ENCODE measurements around the gene LMTK2. TPM values are rescaled to one million over a fixed set of nuclear protein-coding genes. Genes with fewer than 3 reads are reported as not detected.

LMTK2 gene
- total and polyA plus RNA-seq, 2 experiments from 2014 or later: 6.1 to 30.8 TPM

GRCh38 chr7:98163269-98163668 is 56.6 kb downstream of the LMTK2 start:
- no peak overlapping the region for H3K4me3 Mint-ChIP-seq
- Histone ChIP-seq H3K4me2 (no peak overlapping the region), H2AFZ (no peak overlapping the region), H3K27me3 (ENCODE audit: insufficient read depth) (no peaks in the 10 kb centered on the region), H4K20me1 (replicated peaks; ENCODE audit: insufficient read depth) (peaks cover 19% of the 10 kb centered on the region; the same call in 1 of the 2 replicates), H3K4me3 (no peak overlapping the region), H3K27ac (ENCODE audit: low read depth) (0 out of 2 replicates have a peak overlapping the region, but pooled peaks have one; percentile 50), H3K9me2 (ENCODE audit: insufficient read depth) (no peaks in the 10 kb centered on the region), H3K79me2 (replicated peaks; ENCODE audit: insufficient read depth) (peaks cover 8% of the 10 kb centered on the region), H3K36me3 (ENCODE audit: insufficient read depth) (peaks cover 5% of the 10 kb centered on the region), H3K4me1 (ENCODE audit: insufficient read depth) (no peaks in the 10 kb centered on the region; the same call in none of the 2 replicates), H3F3A (replicated peaks; ENCODE audit: low read depth) (0 out of 2 replicates have a peak, but pooled peaks cover 2% of the 10 kb centered on the region)
- peaks cover 3% of the 10 kb centered on the region for H3K27me3 Mint-ChIP-seq (ENCODE audit: insufficient read depth, low read depth, poor library complexity)
- H3K9me3 Mint-ChIP-seq: no peaks in the 10 kb centered on the region
- peaks cover 5% of the 10 kb centered on the region; the same call in 1 of the 3 replicates for H3K36me3 Mint-ChIP-seq (ENCODE audit: low read depth)
- H3K4me1 Mint-ChIP-seq: peaks cover 7% of the 10 kb centered on the region; the same call in 2 of the 3 replicates
- no peak overlapping the region for H3K27ac Mint-ChIP-seq
- ATAC-seq: no peak
- no peak for DNase-seq (ENCODE audit: low spot score)
- no peak for TF ChIP-seq ETS1 (IDR thresholded peaks at IDR 0.05)
- no peak for TF ChIP-seq REST (IDR thresholded peaks at IDR 0.05; ENCODE audit: unreplicated experiment)
- TF ChIP-seq ZNF462 (CRISPR knock-in tag; IDR thresholded peaks at IDR 0.05): no peak
- TF ChIP-seq NANOG (IDR thresholded peaks at IDR 0.05; ENCODE audit: borderline replicate concordance): no peak
- no peak for TF ChIP-seq CTCF (conservative IDR thresholded peaks at IDR 0.05; ENCODE audit: low read depth in 2 of 2)
- no peak for TF ChIP-seq CREB1 (CRISPR knock-in tag; IDR thresholded peaks at IDR 0.05; ENCODE audit: low read depth)
- TF ChIP-seq STAT1 (IDR thresholded peaks at IDR 0.05; ENCODE audit: unreplicated experiment): no peak
- TF ChIP-seq POLR2AphosphoS5 (IDR thresholded peaks at IDR 0.05; ENCODE audit: low read depth): no peak
- no peak for TF ChIP-seq EZH2phosphoT487 (IDR thresholded peaks at IDR 0.05; ENCODE audit: unreplicated experiment)
- no peak for TF ChIP-seq ZNF114 (CRISPR knock-in tag; IDR thresholded peaks at IDR 0.05)
- no peak for TF ChIP-seq EZH2 (IDR thresholded peaks at IDR 0.05; ENCODE audit: low read depth, unreplicated experiment)
- TF ChIP-seq JUNB (IDR thresholded peaks at IDR 0.05; ENCODE audit: unreplicated experiment): no peak
- no peak for TF ChIP-seq ZNF331 (CRISPR knock-in tag; IDR thresholded peaks at IDR 0.05; ENCODE audit: low read depth)
